Hepatocyte (in vitro differentiated cells): ENCODE results near the gene DOCK3. TPM values are rescaled to one million over a fixed set of nuclear protein-coding genes. Genes with fewer than 3 reads are reported as not detected.

Experiments used
- DNase-seq: peaks from one replicate; pipeline ENCODE4 v3.0.0-alpha.2; 2016; ENCODE audit warnings: low spot score
- H2AFZ ChIP-seq: fragments of 200-600 bp; sonication (generic); 2 replicates; pipeline ENCODE4 v1.6.0; 2016; ENCODE audit warnings: antibody characterized with exemption, mild to moderate bottlenecking
- H3K27ac ChIP-seq: fragments of 200-600 bp; sonication (generic); 2 replicates; pipeline ENCODE4 v1.5.1; 2016; ENCODE audit warnings: mild to moderate bottlenecking
- H3K27me3 ChIP-seq: fragments of 200-600 bp; sonication (generic); 2 replicates; pipeline ENCODE4 v1.6.1; 2016
- H3K36me3 ChIP-seq: fragments of 200-600 bp; sonication (generic); replicated peaks from 2 replicates; pipeline ENCODE4 v1.5.1; 2016; ENCODE audit warnings: low read depth; ENCODE audit not compliant: insufficient read depth
- H3K4me1 ChIP-seq: fragments of 200-600 bp; sonication (generic); 2 replicates; pipeline ENCODE4 v1.5.1; 2016; ENCODE audit warnings: mild to moderate bottlenecking, moderate library complexity; ENCODE audit not compliant: insufficient read depth
- H3K4me2 ChIP-seq: fragments of 200-600 bp; sonication (generic); 2 replicates; pipeline ENCODE4 v1.6.0; 2016
- H3K4me3 ChIP-seq: fragments of 200-600 bp; sonication (generic); 2 replicates; pipeline ENCODE4 v1.5.1; 2016; ENCODE audit warnings: mild to moderate bottlenecking
- H3K79me2 ChIP-seq: fragments of 200-600 bp; sonication (generic); 2 replicates; pipeline ENCODE4 v1.6.0; 2017; ENCODE audit warnings: mild to moderate bottlenecking
- H3K9me2 ChIP-seq: fragments of 200-600 bp; sonication (generic); replicated peaks from 2 replicates; pipeline ENCODE4 v1.6.0; 2017; ENCODE audit warnings: mild to moderate bottlenecking; ENCODE audit not compliant: insufficient read depth
- H3K9me3 ChIP-seq: fragments of 200-600 bp; sonication (generic); 2 replicates; pipeline ENCODE4 v1.5.1; 2016; ENCODE audit warnings: low read depth, mild to moderate bottlenecking
- H4K20me1 ChIP-seq: fragments of 200-600 bp; sonication (generic); 2 replicates; pipeline ENCODE4 v1.6.0; 2016; ENCODE audit warnings: mild to moderate bottlenecking; ENCODE audit not compliant: insufficient read depth, poor library complexity, severe bottlenecking
- EZH2 ChIP-seq: fragments of 200-600 bp; sonication (generic); IDR thresholded peaks from 2 replicates; pipeline ENCODE4 v1.6.1; 2016; ENCODE audit warnings: antibody characterized with exemption, mild to moderate bottlenecking, borderline replicate concordance
- EZH2phosphoT487 ChIP-seq: fragments of 200-600 bp; sonication (generic); IDR thresholded peaks from one replicate; pipeline ENCODE4 v1.6.1; 2018; ENCODE audit warnings: antibody characterized with exemption, mild to moderate bottlenecking, low read depth, moderate library complexity; ENCODE audit not compliant: unreplicated experiment, severe bottlenecking
- WGBS: methylation state at CpG from one replicate; pipeline ENCODE4 v1.1.6; 2016; ENCODE audit warnings: low lambda C conversion rate; ENCODE audit errors: missing lambda C conversion rate; 5-methylcytosine and 5-hydroxymethylcytosine counted together
- polyA plus RNA-seq: library from polyadenylated mRNA; unstranded; fragments of >200 nt; fragmentation: Nextera tagmentation; extraction: Ambion mirVana; gene quantifications from 2 replicates; pipeline ENCODE4 v1.2.1, GENCODE V29; 2016
- total RNA-seq: library from RNA; depleted of rRNA; stranded (reverse); fragments of >200 nt; gene quantifications from 2 replicates; pipeline ENCODE4 v1.2.3, GENCODE V29; 2014
- TF ChIP-seq, protein P1 (sequence below): fragments of 200-600 bp; sonication (generic); IDR thresholded peaks from 2 replicates; pipeline ENCODE4 v1.5.1; 2016; ENCODE audit warnings: antibody characterized with exemption, mild to moderate bottlenecking; ENCODE audit not compliant: poor library complexity

The DOCK3 gene
- total and polyA plus RNA-seq, 2 experiments from 2014 or later, result 0.77 to 1.6 TPM

DNA sequence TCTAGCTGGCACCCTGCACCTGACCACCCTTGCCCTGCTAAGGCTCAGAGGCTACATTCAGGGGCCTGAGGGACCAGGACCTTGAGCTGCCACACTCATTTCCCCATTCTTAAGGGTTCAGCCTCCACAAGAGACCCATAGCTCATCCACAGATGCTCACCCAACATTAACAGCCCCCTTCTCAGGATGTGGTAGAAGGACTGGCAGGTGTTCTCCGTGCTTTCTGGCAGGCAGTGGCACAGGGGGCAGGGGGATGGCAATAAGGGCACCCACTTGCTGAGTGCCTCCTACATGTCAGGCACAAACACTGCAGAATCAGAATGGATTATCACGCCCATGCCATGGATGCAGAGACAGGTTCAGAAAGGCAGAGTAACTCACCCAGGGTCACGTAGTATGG, 48.3 kb upstream of the DOCK3 start:
- Histone ChIP-seq H3K79me2 (peaks cover 33% of the 10 kb centered on the region), H3K4me1 (no peaks in the 10 kb centered on the region), H3K36me3 (no peaks in the 10 kb centered on the region), H3K27ac (no peak overlapping the region), H2AFZ (no peak overlapping the region), H3K9me2 (no peaks in the 10 kb centered on the region), H3K9me3 (no peaks in the 10 kb centered on the region), H3K4me3 (no peak overlapping the region), H4K20me1 (peaks cover 7% of the 10 kb centered on the region), H3K4me2 (no peak overlapping the region), H3K27me3 (no peaks in the 10 kb centered on the region)
- TF ChIP-seq, protein P1, sequence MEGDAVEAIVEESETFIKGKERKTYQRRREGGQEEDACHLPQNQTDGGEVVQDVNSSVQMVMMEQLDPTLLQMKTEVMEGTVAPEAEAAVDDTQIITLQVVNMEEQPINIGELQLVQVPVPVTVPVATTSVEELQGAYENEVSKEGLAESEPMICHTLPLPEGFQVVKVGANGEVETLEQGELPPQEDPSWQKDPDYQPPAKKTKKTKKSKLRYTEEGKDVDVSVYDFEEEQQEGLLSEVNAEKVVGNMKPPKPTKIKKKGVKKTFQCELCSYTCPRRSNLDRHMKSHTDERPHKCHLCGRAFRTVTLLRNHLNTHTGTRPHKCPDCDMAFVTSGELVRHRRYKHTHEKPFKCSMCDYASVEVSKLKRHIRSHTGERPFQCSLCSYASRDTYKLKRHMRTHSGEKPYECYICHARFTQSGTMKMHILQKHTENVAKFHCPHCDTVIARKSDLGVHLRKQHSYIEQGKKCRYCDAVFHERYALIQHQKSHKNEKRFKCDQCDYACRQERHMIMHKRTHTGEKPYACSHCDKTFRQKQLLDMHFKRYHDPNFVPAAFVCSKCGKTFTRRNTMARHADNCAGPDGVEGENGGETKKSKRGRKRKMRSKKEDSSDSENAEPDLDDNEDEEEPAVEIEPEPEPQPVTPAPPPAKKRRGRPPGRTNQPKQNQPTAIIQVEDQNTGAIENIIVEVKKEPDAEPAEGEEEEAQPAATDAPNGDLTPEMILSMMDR, result no peak
- TF ChIP-seq EZH2phosphoT487 (no peak), EZH2 (no peak)
- WGBS, result 98% methylated on average over 3 of the region's 3 CpGs
- no peak for DNase-seq

DNA sequence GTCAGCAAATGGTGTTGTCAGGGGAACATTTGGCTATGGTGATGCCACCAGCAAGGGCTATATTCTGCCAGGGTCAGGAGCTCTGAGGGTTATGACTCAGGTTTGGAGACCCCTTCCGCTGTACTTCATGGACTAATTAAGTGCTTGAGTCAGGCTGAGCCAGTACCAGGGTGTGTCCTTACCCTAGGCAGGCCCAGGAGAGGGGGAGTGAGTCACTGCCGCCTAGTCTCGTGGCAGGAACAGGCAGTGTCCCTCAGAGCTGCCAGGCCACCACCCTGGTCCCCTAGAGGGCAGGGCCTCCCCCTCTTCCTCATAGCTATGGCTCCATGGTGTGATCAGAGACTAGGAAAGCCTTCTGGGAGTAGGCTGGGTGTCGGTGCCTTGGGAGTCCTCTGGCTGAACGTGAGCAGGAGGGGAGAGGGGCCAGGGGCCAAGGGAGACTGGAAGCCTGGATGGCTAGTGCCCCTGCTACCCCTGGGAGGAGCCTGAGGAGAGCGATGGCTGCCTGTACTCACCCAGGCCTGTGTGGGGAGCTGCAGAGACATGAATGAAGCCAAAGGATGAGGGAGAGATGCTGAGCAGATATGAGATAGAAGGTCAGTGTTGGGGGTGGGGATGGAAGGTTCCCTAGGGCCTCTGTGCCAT, 47.2 kb upstream of the DOCK3 start:
- H3K79me2 ChIP-seq, result peaks cover 37% of the 10 kb centered on the region
- H3K4me1 ChIP-seq, result no peaks in the 10 kb centered on the region
- TF ChIP-seq, protein P1, result no peak
- no peak for TF ChIP-seq EZH2
- TF ChIP-seq EZH2phosphoT487, result no peak
- DNase-seq, result no peak
- H3K4me3 ChIP-seq, result no peak overlapping the region
- H3K27ac ChIP-seq, result no peak overlapping the region
- H3K36me3 ChIP-seq, result no peaks in the 10 kb centered on the region
- no peak overlapping the region for H2AFZ ChIP-seq
- 64% methylated on average over 6 of the region's 6 CpGs for WGBS
- H4K20me1 ChIP-seq, result peaks cover 11% of the 10 kb centered on the region
- no peak overlapping the region for H3K4me2 ChIP-seq
- H3K9me3 ChIP-seq, result no peaks in the 10 kb centered on the region
- H3K9me2 ChIP-seq, result no peaks in the 10 kb centered on the region
- H3K27me3 ChIP-seq, result no peaks in the 10 kb centered on the region

DNA sequence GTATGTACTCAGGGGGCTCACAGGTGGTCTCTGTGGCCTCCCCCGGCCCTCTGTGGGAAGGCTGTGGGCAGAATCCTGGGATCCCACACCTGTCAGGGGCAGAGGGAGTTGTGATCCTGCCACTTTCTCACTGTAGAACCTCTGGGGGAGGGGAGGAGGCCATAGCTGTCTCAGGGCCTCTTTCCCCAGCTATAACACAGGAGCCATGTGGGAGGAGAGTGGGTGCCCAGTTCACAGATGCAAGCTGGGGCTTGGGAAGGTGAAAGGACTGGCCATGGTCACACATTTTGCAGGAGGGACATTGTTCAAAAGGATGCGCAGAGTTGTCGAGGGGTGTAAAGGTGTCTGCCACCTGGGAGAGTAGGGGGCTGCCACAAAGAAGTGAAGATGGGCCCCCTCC, 46.1 kb upstream of the DOCK3 start:
- 99% methylated on average over 3 of the region's 3 CpGs for WGBS

More for the DNA sequence above, 46.1 kb upstream of the DOCK3 start:
- H3K4me3 ChIP-seq, result no peak overlapping the region
- H2AFZ ChIP-seq, result no peak overlapping the region
- H3K27ac ChIP-seq, result no peak overlapping the region
- H3K79me2 ChIP-seq, result peaks cover 36% of the 10 kb centered on the region
- H3K9me3 ChIP-seq, result no peaks in the 10 kb centered on the region
- H3K4me2 ChIP-seq, result no peak overlapping the region
- no peaks in the 10 kb centered on the region for H3K27me3 ChIP-seq
- peaks cover 12% of the 10 kb centered on the region for H4K20me1 ChIP-seq
- DNase-seq, result no peak
- H3K4me1 ChIP-seq, result no peaks in the 10 kb centered on the region
- no peaks in the 10 kb centered on the region for H3K36me3 ChIP-seq
- no peaks in the 10 kb centered on the region for H3K9me2 ChIP-seq
- TF ChIP-seq, protein P1, result no peak
- no peak for TF ChIP-seq EZH2
- no peak for TF ChIP-seq EZH2phosphoT487
